HFFc6 (cell line): Measurements from ENCODE around the gene PGM2L1. TPM values are rescaled to one million over a fixed set of nuclear protein-coding genes. Genes with fewer than 3 reads are reported as not detected.

ENCODE experiments used
- DNase-seq: peaks from one replicate; pipeline ENCODE4 v3.0.0-alpha.2; 2018
- H3K27ac Mint-ChIP-seq: 2 replicates; pipeline ENCODE4 v1.8.0; 2020; ENCODE audit warnings: mild to moderate bottlenecking, mixed read lengths
- H3K27me3 Mint-ChIP-seq: 2 replicates; pipeline ENCODE4 v1.8.0; 2021; ENCODE audit warnings: mild to moderate bottlenecking, moderate library complexity, mixed read lengths; ENCODE audit not compliant: insufficient read depth
- H3K36me3 Mint-ChIP-seq: 2 replicates; pipeline ENCODE4 v1.8.0; 2021; ENCODE audit warnings: low read depth, mixed read lengths
- H3K4me1 Mint-ChIP-seq: 2 replicates; pipeline ENCODE4 v1.8.0; 2020; ENCODE audit warnings: low read depth, mixed read lengths
- H3K4me3 Mint-ChIP-seq: 2 replicates; pipeline ENCODE4 v1.8.0; 2020; ENCODE audit warnings: mild to moderate bottlenecking, moderate library complexity, mixed read lengths
- H3K9me3 Mint-ChIP-seq: 2 replicates; pipeline ENCODE4 v1.8.0; 2020; ENCODE audit warnings: mild to moderate bottlenecking, mixed read lengths
- CTCF ChIP-seq: fragments of 200-600 bp; sonication (generic); IDR thresholded peaks from 2 replicates; pipeline ENCODE4 v1.5.0; 2021; ENCODE audit warnings: antibody characterized with exemption, mild to moderate bottlenecking
- total RNA-seq, 6 experiments: library from RNA; stranded (reverse); fragmentation: NEBNext Ultra II Directional; extraction: Animal tissue kit (Norgen Biotek cat#: 25700); gene quantifications; 2 replicates in 1 of 6; 3 replicates in 5 of 6; pipeline ENCODE4 v1.2.3, GENCODE V29; 2021

The PGM2L1 gene
- total RNA-seq, 6 experiments from 2014 or later = 1.2 to 3.2 (median 1.6) TPM

- H3K27me3 Mint-ChIP-seq = no peaks in the 10 kb centered on the region
- no peak for TF ChIP-seq CTCF
- DNase-seq = no peak
- peak overlapping the region; percentile 99 for H3K4me3 Mint-ChIP-seq
- H3K9me3 Mint-ChIP-seq = no peaks in the 10 kb centered on the region
- H3K36me3 Mint-ChIP-seq = no peaks in the 10 kb centered on the region
- peak overlapping the region; percentile 93; the same call in 1 of the 2 replicates for H3K27ac Mint-ChIP-seq
- peaks cover 17% of the 10 kb centered on the region for H3K4me1 Mint-ChIP-seq
These were observed 561 bp downstream of the PGM2L1 start for GRCh38 chr11:74397501-74398243.

- Mint-ChIP-seq H3K4me1 (peaks cover 10% of the 10 kb centered on the region), H3K27ac (no peak overlapping the region), H3K4me3 (no peak overlapping the region), H3K27me3 (no peaks in the 10 kb centered on the region), H3K9me3 (no peaks in the 10 kb centered on the region), H3K36me3 (no peaks in the 10 kb centered on the region)
- no peak for DNase-seq
- no peak for TF ChIP-seq CTCF
These were observed 6.0 kb downstream of the PGM2L1 start for GRCh38 chr11:74392256-74392655.

- Mint-ChIP-seq H3K27me3 (no peaks in the 10 kb centered on the region), H3K4me3 (no peak overlapping the region)
These were observed 7.0 kb downstream of the PGM2L1 start for GRCh38 chr11:74391193-74391592.

GRCh38 chr11:74390697-74391096 lies 7.5 kb downstream of the PGM2L1 start:
- Mint-ChIP-seq H3K27ac (no peak overlapping the region), H3K36me3 (no peaks in the 10 kb centered on the region), H3K27me3 (no peaks in the 10 kb centered on the region), H3K4me3 (no peak overlapping the region), H3K9me3 (no peaks in the 10 kb centered on the region), H3K4me1 (peaks cover 6% of the 10 kb centered on the region)
- no peak for DNase-seq
- TF ChIP-seq CTCF = no peak

More at GRCh38 chr11:74391193-74391592, 7.0 kb downstream of the PGM2L1 start:
- Mint-ChIP-seq H3K36me3 (no peaks in the 10 kb centered on the region), H3K4me1 (peaks cover 6% of the 10 kb centered on the region), H3K27ac (no peak overlapping the region), H3K9me3 (no peaks in the 10 kb centered on the region)
- DNase-seq = no peak
- no peak for TF ChIP-seq CTCF

GRCh38 chr11:74388678-74389327 lies 9.4 kb downstream of the PGM2L1 start:
- H3K36me3 Mint-ChIP-seq = no peaks in the 10 kb centered on the region
- TF ChIP-seq CTCF = peak; percentile 89
- no peak overlapping the region for H3K4me3 Mint-ChIP-seq
- no peaks in the 10 kb centered on the region for H3K9me3 Mint-ChIP-seq
- DNase-seq = peak; percentile 46
- peaks cover 6% of the 10 kb centered on the region for H3K4me1 Mint-ChIP-seq
- no peaks in the 10 kb centered on the region for H3K27me3 Mint-ChIP-seq
- H3K27ac Mint-ChIP-seq = no peak overlapping the region
